ENCODE results near the gene ABI3BP. TPM values are rescaled to one million over a fixed set of nuclear protein-coding genes. Genes with fewer than 3 reads are reported as not detected.
A peak's percentile ranks its signal among the peaks of the same experiment; 100 is the strongest.

Gene ABI3BP
- total RNA-seq, 1 experiment from 2014 or later: 0.28 TPM

- H3K14ac ChIP-seq (ENCODE audit: insufficient read depth, low read length): no peak overlapping the region
- H3K4me1 ChIP-seq (ENCODE audit: insufficient read depth, low read length): no peaks in the 10 kb centered on the region
- no peaks in the 10 kb centered on the region for H3K23me2 ChIP-seq (ENCODE audit: insufficient read length, low read depth, low read length, poor library complexity, severe bottlenecking)
- no peaks in the 10 kb centered on the region for H3K9me3 ChIP-seq (ENCODE audit: control insufficient read depth, low read depth, low read length)
- H4K20me1 ChIP-seq (ENCODE audit: control insufficient read depth, insufficient read depth, insufficient read length): no peaks in the 10 kb centered on the region
- H3K4ac ChIP-seq (ENCODE audit: low read depth, low read length): no peak overlapping the region
- H4K5ac ChIP-seq (ENCODE audit: insufficient read length, low read depth, low read length): no peak overlapping the region
- no peak overlapping the region for H2BK15ac ChIP-seq (ENCODE audit: low read depth, low read length)
- H4K91ac ChIP-seq (ENCODE audit: insufficient read length, low read depth, low read length): no peak overlapping the region
- no peaks in the 10 kb centered on the region; the same call in 1 of the 2 replicates for H3K27me3 Mint-ChIP-seq (ENCODE audit: low read depth)
- H3T11ph ChIP-seq (ENCODE audit: low read length): no peak overlapping the region
- H4K8ac ChIP-seq (replicated peaks; ENCODE audit: insufficient read length, low read depth, low read length): no peak overlapping the region
- H2BK120ac ChIP-seq (ENCODE audit: low read depth, low read length, poor library complexity, severe bottlenecking): no peak overlapping the region
- H2AK5ac ChIP-seq (ENCODE audit: insufficient read length, low read length): no peak overlapping the region
- H3K4me2 ChIP-seq (ENCODE audit: insufficient read depth, insufficient read length, low read length): no peak overlapping the region
- no peaks in the 10 kb centered on the region for H3K9me3 Mint-ChIP-seq
- no peaks in the 10 kb centered on the region for H3K36me3 Mint-ChIP-seq (ENCODE audit: insufficient read depth in 1 of 3, low read depth in 3 of 3)
- no peak for TF ChIP-seq CTCF (conservative IDR thresholded peaks at IDR 0.05)
- peak overlapping the region in 1 of 3 experiments; percentile 46; a peak in 1 of 7 replicates for H3K27ac Mint-ChIP-seq
- H3K18ac ChIP-seq (ENCODE audit: insufficient read length, low read depth, low read length): no peak overlapping the region
- H3K56ac ChIP-seq (ENCODE audit: insufficient read length, low read depth, low read length): no peak overlapping the region
- no peaks in the 10 kb centered on the region for H3K79me2 ChIP-seq (ENCODE audit: insufficient read depth, low read length)
- DNase-seq: no peak
- H3K9ac ChIP-seq (ENCODE audit: extremely low read depth, insufficient read length, low read length): no peak overlapping the region
- H2BK20ac ChIP-seq (ENCODE audit: low read depth, low read length, poor library complexity, severe bottlenecking): no peak overlapping the region
- no peaks in the 10 kb centered on the region for H3K27me3 ChIP-seq (ENCODE audit: insufficient read depth, low read length)
- no peak overlapping the region for H3K4me3 Mint-ChIP-seq
- no peak overlapping the region for H2BK12ac ChIP-seq (ENCODE audit: insufficient read length, low read depth, low read length)
- H3K23ac ChIP-seq (ENCODE audit: insufficient read length, low read depth, low read length): no peak overlapping the region
- H3K27ac ChIP-seq (ENCODE audit: insufficient read length, low read depth, low read length): no peak overlapping the region
- no peaks in the 10 kb centered on the region for H3K79me1 ChIP-seq (ENCODE audit: insufficient read depth, low read depth, low read length, poor library complexity, severe bottlenecking)
- H3K4me1 Mint-ChIP-seq: peaks cover 0 to 2% of the 10 kb centered on the region in 2 experiments; a peak in 2 of 4 replicates
- no peak overlapping the region for H2BK5ac ChIP-seq (ENCODE audit: insufficient read length, low read length)
- no peak overlapping the region for H2AFZ ChIP-seq (ENCODE audit: low read length)
Observed at GRCh38 chr3:100830931-100831330, 162.3 kb downstream of the ABI3BP start.

All from H9 (cell line).